HFF-Myc (cell line): ENCODE measurements around the gene PHOSPHO2.

Experiments used
- DNase-seq: peaks from one replicate; pipeline ENCODE4 v3.0.0-alpha.2; 2011; ENCODE audit warnings: low read depth; ENCODE audit errors: extremely low read depth
- H3K4me3 ChIP-seq: replicated peaks from 2 replicates; pipeline ENCODE4 v1.5.1; 2011; ENCODE audit warnings: low read depth, mild to moderate bottlenecking, control low read depth, low read length
- TF ChIP-seq, protein P1 (sequence below): IDR thresholded peaks from 2 replicates; pipeline ENCODE4 v1.5.1; 2012; ENCODE audit warnings: mild to moderate bottlenecking, low read depth, low read length, control low read depth; ENCODE audit errors: missing control alignments

PHOSPHO2 gene

DNA sequence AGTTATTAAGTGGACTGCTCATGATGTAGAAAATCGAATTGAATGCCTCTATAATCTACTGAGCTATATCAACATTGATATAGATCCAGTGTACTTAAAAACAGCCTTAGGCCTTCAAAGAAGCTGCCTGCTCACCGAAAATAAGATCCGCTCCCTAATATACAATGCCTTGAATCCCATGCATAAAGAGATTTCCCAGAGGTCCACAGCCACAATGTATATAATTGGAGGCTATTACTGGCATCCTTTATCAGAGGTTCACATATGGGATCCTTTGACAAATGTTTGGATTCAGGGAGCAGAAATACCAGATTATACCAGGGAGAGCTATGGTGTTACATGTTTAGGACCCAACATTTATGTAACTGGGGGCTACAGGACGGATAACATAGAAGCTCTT, 41.4 kb downstream of the PHOSPHO2 start:
- TF ChIP-seq, protein P1, sequence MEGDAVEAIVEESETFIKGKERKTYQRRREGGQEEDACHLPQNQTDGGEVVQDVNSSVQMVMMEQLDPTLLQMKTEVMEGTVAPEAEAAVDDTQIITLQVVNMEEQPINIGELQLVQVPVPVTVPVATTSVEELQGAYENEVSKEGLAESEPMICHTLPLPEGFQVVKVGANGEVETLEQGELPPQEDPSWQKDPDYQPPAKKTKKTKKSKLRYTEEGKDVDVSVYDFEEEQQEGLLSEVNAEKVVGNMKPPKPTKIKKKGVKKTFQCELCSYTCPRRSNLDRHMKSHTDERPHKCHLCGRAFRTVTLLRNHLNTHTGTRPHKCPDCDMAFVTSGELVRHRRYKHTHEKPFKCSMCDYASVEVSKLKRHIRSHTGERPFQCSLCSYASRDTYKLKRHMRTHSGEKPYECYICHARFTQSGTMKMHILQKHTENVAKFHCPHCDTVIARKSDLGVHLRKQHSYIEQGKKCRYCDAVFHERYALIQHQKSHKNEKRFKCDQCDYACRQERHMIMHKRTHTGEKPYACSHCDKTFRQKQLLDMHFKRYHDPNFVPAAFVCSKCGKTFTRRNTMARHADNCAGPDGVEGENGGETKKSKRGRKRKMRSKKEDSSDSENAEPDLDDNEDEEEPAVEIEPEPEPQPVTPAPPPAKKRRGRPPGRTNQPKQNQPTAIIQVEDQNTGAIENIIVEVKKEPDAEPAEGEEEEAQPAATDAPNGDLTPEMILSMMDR, result no peak
- no peak for DNase-seq
- H3K4me3 ChIP-seq, result peak overlapping the region; percentile 59; the same call in 1 of the 2 replicates

DNA sequence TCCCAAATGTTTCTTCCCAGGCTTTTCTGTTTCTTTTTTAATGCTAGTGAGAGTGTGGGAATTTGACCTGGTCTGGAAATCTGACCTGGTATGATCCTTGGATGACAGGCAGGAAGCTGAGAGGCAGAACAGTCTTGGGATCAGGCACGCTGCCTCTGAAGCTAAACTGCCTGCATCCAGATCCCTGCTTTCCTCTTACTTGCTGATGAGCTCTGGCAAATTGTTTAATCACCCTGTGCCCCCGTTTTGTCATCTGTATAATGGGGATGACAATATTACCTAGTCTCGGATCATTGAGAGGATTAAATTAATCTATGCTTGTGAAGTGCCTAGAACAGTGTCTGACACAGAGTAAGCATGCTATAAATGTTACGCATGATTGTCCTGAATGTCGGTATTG, 42.6 kb downstream of the PHOSPHO2 start:
- no peak for DNase-seq
- TF ChIP-seq, protein P1, result no peak
- no peak overlapping the region for H3K4me3 ChIP-seq

DNA sequence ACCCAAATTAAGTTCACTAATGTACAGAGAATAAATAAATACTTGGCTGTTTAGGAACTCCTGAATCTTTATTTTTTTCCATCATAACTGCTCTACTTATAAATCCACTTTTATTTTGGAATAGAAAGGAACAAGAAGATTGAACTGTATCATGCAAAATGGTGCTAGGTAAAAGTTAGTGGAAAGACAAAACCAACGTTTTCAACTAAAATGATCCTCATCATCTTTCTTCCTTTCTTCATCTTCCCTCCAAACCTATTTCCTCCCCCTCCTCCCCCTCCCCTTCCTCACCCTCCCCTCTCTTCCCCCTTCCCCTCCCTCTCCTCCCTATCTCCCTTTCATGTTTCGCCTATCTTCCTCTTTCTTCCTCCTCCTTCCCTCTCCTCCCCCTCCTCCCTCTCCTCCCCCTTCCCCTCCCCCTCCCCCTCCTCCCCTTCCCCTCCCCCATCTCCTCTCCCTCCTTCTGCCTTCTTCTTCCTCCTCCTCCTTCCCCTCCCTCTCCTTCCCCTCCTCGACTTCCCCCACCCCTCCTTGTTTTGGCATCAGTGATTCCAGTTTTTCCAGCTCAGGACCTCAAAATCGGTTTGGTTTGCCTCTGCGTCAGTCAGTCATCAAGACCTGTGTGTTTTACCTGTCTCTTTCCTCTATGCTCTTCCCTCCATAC, 44.4 kb downstream of the PHOSPHO2 start:
- no peak for DNase-seq
- H3K4me3 ChIP-seq, result no peak overlapping the region
- TF ChIP-seq, protein P1, result no peak

DNA sequence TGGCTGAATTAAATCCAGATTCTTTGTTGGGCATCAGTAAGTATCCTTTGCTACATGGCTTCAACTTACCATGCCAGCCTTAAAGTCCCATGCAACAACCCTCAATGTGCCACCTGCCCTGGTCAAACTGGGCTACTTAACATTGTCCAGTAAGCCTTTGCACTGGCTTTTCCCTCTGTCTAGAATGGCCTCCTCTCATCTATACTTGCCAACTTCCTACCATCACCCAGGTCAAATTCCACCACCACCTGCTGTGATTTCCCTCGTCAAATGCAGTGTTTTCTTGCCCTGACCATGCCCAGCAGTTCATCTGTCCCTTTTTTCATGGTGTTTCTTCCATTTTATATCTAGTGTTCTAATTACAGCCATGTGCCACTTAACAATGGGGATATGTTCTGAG, 45.1 kb downstream of the PHOSPHO2 start:
- DNase-seq, result no peak
- H3K4me3 ChIP-seq, result no peak overlapping the region
- TF ChIP-seq, protein P1, result no peak

DNA sequence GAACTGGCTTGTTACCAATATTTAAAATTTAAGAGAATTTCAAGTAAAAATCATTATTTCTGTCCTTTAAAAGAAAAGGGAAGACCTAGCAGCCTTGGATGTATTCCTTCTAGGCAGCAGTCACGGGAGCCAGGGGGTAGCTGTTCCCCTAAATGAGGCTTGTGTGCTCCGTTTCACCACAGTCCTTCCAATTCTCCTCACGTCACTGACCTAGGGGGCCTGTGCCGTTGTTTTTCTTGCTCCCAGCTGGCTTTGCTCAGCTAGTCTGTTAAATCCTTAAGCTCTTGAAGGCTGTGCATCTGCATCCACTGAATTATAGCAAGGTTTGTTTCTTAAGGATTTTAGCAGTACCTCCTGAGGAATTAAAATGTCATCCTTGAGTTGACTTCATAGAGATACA, 49.3 kb downstream of the PHOSPHO2 start:
- no peak for DNase-seq
- H3K4me3 ChIP-seq, result no peak overlapping the region
- TF ChIP-seq, protein P1, result no peak

DNA sequence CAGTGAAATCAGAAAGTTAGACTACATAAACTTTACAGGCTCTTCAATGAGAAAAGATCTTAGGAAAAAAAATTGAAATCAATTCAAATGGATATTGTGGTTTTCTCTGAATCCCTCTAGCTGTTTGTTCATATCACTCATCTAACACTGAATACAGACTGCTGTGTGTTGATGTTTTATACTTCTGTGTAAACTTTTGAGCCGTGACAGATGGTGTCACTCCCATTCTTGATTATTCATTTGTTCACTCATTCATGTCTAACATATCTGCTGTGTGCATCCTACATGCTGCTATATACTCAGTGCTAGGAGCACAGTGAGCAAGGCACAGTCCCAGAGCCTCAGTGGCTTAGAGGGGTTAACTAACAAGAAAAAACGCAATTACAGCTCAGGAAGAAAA, 52.0 kb downstream of the PHOSPHO2 start:
- H3K4me3 ChIP-seq, result no peak overlapping the region
- TF ChIP-seq, protein P1, result no peak
- DNase-seq, result no peak

DNA sequence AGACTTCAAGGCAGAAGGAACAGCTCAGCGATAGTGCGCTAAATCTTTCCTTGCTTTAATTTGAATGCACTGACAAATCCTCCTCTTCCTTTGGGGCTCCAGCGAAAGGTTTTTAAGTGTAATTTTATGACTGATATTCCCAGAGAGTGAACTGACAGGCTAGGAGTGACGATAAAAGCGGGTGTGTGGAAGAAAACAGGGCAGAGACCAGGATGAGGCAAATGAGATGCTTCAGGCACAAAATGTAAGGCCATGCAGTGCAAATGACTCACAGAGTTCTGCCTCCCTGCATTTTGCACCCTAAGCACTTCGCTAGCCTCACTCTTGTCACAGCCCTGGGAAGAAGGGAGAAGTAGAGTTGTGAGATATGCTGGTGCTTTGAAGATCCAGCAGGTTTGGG, 54.0 kb downstream of the PHOSPHO2 start:
- TF ChIP-seq, protein P1, result no peak
- DNase-seq, result no peak
- no peak overlapping the region for H3K4me3 ChIP-seq
